Measurements from ENCODE around the gene SNW1.
"Not testable (repeated sequence)": the region's sequence is repeated elsewhere in the genome, so short reads cannot be mapped to it uniquely, and the experiment has no call there.

Gene SNW1

DNA sequence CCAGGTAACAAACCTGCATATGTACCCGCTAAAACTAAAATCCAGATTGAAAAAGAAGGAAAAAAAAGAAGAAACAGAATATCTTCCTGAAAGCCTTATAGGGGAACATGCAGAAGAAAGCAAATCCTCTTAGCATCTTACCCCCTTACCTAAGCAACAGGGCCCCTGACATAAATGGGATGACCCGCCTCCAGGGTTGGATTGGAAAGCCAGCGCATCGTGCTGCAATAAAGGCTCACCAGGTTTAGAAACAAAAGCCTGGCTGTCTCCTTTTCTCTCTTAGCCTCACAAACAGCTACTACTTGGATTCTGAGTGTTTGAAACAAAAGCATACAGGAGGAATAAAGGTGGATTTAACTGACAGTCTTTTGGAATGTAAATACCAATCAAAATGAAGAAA lies 25.2 kb upstream of the SNW1 start:
- Mint-ChIP-seq H3K9me3 (no peaks in the 10 kb centered on the region), H3K4me3 (no peak overlapping the region), H3K27ac (ENCODE audit: low read depth) (no peak overlapping the region), H3K36me3 (ENCODE audit: insufficient read depth) (no peaks in the 10 kb centered on the region), H3K4me1 (no peaks in the 10 kb centered on the region), H3K27me3 (peaks cover 23% of the 10 kb centered on the region)
- ATAC-seq (replicated peaks; ENCODE audit: extremely low read depth, poor library complexity, severe bottlenecking): no peak
- DNase-seq (ENCODE audit: low spot score in 2 of 2): no peak

GRCh38 chr14:77782202-77782601 lies 21.2 kb upstream of the SNW1 start:
- Mint-ChIP-seq H3K9me3 (no peaks in the 10 kb centered on the region), H3K36me3 (ENCODE audit: insufficient read depth) (no peaks in the 10 kb centered on the region), H3K4me3 (no peak overlapping the region), H3K27me3 (no peaks in the 10 kb centered on the region), H3K27ac (ENCODE audit: low read depth) (no peak overlapping the region), H3K4me1 (no peaks in the 10 kb centered on the region)
- ATAC-seq (replicated peaks; ENCODE audit: extremely low read depth, poor library complexity, severe bottlenecking) (no peak), DNase-seq (ENCODE audit: low spot score in 2 of 2) (no peak)

DNA sequence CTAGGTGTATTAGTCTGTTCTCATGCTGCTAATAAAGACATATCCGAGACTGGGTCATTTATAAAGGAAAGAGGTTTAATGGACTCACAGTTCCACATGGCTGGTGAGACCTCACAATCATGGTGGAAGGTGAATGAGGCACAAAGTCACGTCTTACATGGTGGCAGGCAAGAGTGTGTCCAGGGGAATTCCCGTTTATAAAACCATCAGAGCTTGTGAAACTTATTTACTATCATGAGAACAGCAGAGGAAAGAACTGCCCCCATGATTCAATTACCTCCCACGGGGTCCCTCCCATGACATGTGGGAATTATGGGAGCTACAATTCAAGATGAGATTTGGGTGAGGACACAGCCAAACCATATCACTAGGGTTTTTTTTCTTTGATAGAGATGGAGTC lies 13.0 kb upstream of the SNW1 start:
- not testable (repeated sequence) for H3K4me3 Mint-ChIP-seq; H3K27ac Mint-ChIP-seq (ENCODE audit: low read depth); H3K9me3 Mint-ChIP-seq; H3K4me1 Mint-ChIP-seq; ATAC-seq (replicated peaks; ENCODE audit: extremely low read depth, poor library complexity, severe bottlenecking); DNase-seq (ENCODE audit: low spot score in 2 of 2); H3K27me3 Mint-ChIP-seq; H3K36me3 Mint-ChIP-seq (ENCODE audit: insufficient read depth)

DNA sequence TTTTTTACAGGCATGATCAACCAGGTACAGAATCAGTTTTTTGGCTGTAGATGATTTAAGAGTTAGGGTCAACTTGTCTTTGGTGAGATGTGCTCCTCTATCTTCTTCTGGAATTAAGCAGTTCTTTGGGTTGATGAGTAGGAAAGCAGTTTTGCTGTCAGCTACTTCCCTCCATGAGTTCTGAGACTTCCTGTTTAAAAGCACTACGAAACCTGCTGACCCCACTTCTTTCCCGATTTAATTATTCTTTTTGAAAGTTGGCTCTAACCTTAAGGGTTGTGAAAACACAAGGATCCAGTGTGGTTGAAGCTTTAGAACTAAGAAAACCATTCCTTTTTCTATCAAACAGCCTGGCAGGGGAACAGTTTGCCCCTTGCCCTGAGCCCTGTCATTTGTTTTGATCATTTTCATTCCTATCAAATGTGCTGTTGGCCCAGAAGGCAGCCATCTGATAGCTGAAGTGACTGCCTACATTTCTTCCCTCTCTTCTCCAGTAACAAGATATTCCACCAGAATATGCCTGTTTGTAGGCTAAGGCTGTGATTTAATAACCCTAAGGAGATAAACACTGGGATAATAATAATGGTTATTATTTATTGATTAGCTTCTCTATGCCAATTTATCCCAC lies 7.6 kb upstream of the SNW1 start:
- not testable (repeated sequence) for H3K4me1 Mint-ChIP-seq; H3K27ac Mint-ChIP-seq (ENCODE audit: low read depth); H3K4me3 Mint-ChIP-seq; H3K36me3 Mint-ChIP-seq (ENCODE audit: insufficient read depth); DNase-seq (ENCODE audit: low spot score in 2 of 2); ATAC-seq (replicated peaks; ENCODE audit: extremely low read depth, poor library complexity, severe bottlenecking); H3K9me3 Mint-ChIP-seq; H3K27me3 Mint-ChIP-seq

- Mint-ChIP-seq H3K27ac (ENCODE audit: low read depth) (no peak overlapping the region), H3K36me3 (ENCODE audit: insufficient read depth) (peaks cover 17% of the 10 kb centered on the region), H3K4me3 (no peak overlapping the region), H3K27me3 (no peaks in the 10 kb centered on the region), H3K9me3 (no peaks in the 10 kb centered on the region), H3K4me1 (peaks cover 5% of the 10 kb centered on the region)
- ATAC-seq (replicated peaks; ENCODE audit: extremely low read depth, poor library complexity, severe bottlenecking): no peak
- no peak for DNase-seq (ENCODE audit: low spot score in 2 of 2)
Observed at GRCh38 chr14:77763978-77764377, 3.0 kb upstream of the SNW1 start.

GRCh38 chr14:77763316-77763715 lies 2.4 kb upstream of the SNW1 start:
- H3K27me3 Mint-ChIP-seq: no peaks in the 10 kb centered on the region
- H3K4me3 Mint-ChIP-seq: no peak overlapping the region
- ATAC-seq (replicated peaks; ENCODE audit: extremely low read depth, poor library complexity, severe bottlenecking) (no peak), DNase-seq (ENCODE audit: low spot score in 2 of 2) (no peak)
- no peaks in the 10 kb centered on the region for H3K9me3 Mint-ChIP-seq
- H3K27ac Mint-ChIP-seq (ENCODE audit: low read depth): no peak overlapping the region
- peaks cover 20% of the 10 kb centered on the region for H3K36me3 Mint-ChIP-seq (ENCODE audit: insufficient read depth)
- peaks cover 12% of the 10 kb centered on the region for H3K4me1 Mint-ChIP-seq

DNA sequence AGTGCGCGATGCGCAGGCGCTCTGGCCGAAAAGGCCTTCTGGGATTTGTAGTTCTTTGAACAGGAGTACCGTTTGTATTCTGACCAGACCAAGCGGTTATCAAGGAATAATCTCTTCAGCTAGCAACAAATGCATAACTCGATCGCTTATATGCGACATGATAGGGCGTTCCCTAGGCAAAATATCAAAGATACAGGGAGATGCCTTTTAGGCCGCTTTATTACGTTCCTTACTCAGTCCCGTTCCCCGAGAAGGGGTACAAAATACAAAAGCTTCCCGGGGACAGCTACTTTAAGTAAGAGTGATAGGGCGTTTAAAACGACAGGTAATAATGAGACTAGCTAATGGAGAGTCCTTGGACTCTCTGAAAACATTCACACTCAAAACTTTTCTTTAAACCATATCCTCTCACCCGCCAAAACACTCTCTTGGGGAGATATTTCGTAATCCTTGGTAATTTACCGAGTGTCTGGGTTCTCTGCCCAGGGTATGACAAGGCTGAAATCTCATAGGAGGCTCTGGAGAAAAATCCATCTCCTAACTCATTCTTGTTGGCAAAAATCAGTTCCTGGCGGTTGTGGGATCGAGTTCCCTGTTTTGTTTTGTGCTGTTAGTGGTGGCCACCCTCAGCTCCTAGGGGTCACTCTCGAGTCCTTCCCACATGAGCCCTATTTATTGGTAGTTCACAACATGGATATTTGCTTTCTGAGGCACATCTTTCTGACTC lies 412 bp upstream of the SNW1 start:
- Mint-ChIP-seq H3K36me3 (ENCODE audit: insufficient read depth) (peaks cover 20% of the 10 kb centered on the region), H3K4me1 (peaks cover 27% of the 10 kb centered on the region), H3K27me3 (no peaks in the 10 kb centered on the region), H3K4me3 (peak overlapping the region; percentile 95), H3K27ac (ENCODE audit: low read depth) (peak overlapping the region; percentile 93), H3K9me3 (no peaks in the 10 kb centered on the region)
- ATAC-seq (replicated peaks; ENCODE audit: extremely low read depth, poor library complexity, severe bottlenecking) (peak; percentile 0), DNase-seq (ENCODE audit: low spot score in 2 of 2) (no peak)

GRCh38 chr14:77752799-77753516 lies 8.0 kb downstream of the SNW1 start:
- DNase-seq (ENCODE audit: low spot score in 2 of 2) (no peak), ATAC-seq (replicated peaks; ENCODE audit: extremely low read depth, poor library complexity, severe bottlenecking) (no peak)
- Mint-ChIP-seq H3K4me1 (peaks cover 41% of the 10 kb centered on the region), H3K4me3 (no peak overlapping the region), H3K27ac (ENCODE audit: low read depth) (peak overlapping the region; percentile 17), H3K9me3 (no peaks in the 10 kb centered on the region), H3K36me3 (ENCODE audit: insufficient read depth) (peaks cover 64% of the 10 kb centered on the region), H3K27me3 (no peaks in the 10 kb centered on the region)

DNA sequence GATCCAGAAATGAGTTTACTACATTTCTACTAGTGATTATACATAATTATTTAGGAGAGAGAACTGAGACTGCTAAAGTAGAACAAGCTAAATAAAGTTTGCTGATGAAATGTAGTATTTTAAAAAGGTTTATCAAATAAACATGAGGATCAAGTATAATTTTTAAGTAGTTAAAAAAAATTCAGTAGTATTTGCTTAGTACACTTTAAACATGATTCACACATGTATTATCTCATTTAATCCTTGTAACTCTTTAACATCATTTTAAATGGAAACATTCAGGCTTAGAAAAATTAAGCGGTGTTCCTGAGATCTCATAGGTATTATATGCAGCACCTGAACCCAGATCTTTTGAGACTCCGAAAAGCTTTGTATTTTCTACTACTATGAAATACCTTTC lies 8.7 kb downstream of the SNW1 start:
- Mint-ChIP-seq H3K9me3 (no peaks in the 10 kb centered on the region), H3K36me3 (ENCODE audit: insufficient read depth) (peaks cover 67% of the 10 kb centered on the region), H3K27me3 (no peaks in the 10 kb centered on the region), H3K4me1 (peaks cover 34% of the 10 kb centered on the region), H3K27ac (ENCODE audit: low read depth) (no peak overlapping the region), H3K4me3 (no peak overlapping the region)
- no peak for DNase-seq (ENCODE audit: low spot score in 2 of 2)
- ATAC-seq (replicated peaks; ENCODE audit: extremely low read depth, poor library complexity, severe bottlenecking): no peak

DNA sequence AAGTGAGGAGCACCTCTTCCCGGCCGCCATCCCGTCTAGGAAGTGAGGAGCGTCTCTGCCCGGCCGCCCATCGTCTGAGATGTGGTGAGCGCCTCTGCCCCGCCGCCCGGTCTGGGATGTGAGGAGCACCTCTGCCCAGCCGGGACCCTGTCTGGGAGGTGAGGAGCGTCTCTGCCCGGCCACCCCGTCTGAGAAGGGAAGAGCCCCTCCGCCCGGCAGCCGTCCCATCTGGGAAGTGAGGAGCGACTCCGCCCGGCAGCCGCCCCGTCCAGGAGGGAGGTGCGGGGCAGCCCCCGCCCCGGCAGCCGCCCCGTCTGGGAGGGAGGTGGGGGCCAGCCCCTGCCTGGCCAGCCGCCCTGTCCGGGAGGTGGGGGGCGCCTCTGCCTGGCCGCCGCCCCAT lies 13.5 kb downstream of the SNW1 start:
- H3K27me3 Mint-ChIP-seq; H3K9me3 Mint-ChIP-seq; H3K4me3 Mint-ChIP-seq; DNase-seq (ENCODE audit: low spot score in 2 of 2); H3K27ac Mint-ChIP-seq (ENCODE audit: low read depth); ATAC-seq (replicated peaks; ENCODE audit: extremely low read depth, poor library complexity, severe bottlenecking): not testable (repeated sequence)
- Mint-ChIP-seq H3K4me1 (peaks cover 33% of the 10 kb centered on the region), H3K36me3 (ENCODE audit: insufficient read depth) (peaks cover 65% of the 10 kb centered on the region)

DNA sequence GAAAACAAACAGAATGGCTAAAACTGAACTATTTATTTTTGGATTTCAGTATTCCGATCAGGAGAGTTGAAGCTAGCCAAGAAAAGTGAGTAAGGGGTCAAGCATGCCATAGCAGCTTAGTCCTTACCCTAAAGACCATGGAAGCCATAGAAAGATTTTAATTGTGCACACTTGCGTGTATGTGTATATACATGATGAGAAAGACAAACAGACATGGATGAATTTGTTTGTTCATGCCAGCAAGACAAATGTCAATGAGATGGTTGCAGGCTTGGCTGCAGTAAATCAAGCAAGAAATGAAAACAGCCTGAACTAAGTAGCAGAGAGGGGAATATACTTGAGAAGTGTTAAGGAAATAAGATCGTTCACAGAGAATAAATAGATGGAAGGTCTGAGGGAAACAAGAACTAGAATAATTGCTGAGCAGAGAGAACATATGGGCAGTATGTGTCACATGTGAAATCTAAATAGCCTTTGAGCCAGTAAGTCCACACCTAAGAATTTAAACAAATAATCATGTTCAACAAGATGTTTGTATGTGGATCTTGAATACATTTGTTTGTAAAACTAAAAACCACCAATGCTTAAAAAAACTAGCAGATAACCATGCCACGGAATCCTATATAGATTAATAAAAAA lies 14.8 kb downstream of the SNW1 start:
- ATAC-seq (replicated peaks; ENCODE audit: extremely low read depth, poor library complexity, severe bottlenecking) (no peak), DNase-seq (ENCODE audit: low spot score in 2 of 2) (no peak)
- no peak overlapping the region for H3K27ac Mint-ChIP-seq (ENCODE audit: low read depth)
- no peaks in the 10 kb centered on the region for H3K27me3 Mint-ChIP-seq
- H3K9me3 Mint-ChIP-seq: no peaks in the 10 kb centered on the region
- H3K36me3 Mint-ChIP-seq (ENCODE audit: insufficient read depth): peaks cover 65% of the 10 kb centered on the region
- H3K4me1 Mint-ChIP-seq: peaks cover 43% of the 10 kb centered on the region
- H3K4me3 Mint-ChIP-seq: no peak overlapping the region

DNA sequence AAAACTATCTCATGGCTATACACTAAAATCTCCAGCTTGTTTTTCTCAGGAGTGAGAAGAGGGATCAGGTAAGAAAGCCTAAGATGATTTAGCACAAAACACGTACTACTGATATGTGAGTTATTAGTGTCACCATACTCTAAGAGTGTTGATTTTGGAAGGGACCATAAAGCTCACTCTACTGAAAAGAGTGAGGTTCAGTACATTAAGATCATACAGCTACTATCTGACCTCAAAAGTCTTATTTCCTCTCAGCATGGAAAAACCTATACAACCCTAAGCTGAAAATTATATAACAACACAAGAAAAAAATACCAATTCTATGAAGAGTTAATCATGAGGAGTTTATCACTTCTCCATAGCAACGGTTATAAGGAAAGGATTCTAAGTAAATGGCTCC lies 19.5 kb downstream of the SNW1 start:
- no peak for DNase-seq (ENCODE audit: low spot score in 2 of 2)
- Mint-ChIP-seq H3K27ac (ENCODE audit: low read depth) (peak overlapping the region; percentile 19), H3K9me3 (no peaks in the 10 kb centered on the region), H3K27me3 (no peaks in the 10 kb centered on the region), H3K4me1 (peaks cover 40% of the 10 kb centered on the region), H3K4me3 (no peak overlapping the region), H3K36me3 (ENCODE audit: insufficient read depth) (peaks cover 57% of the 10 kb centered on the region)
- ATAC-seq (replicated peaks; ENCODE audit: extremely low read depth, poor library complexity, severe bottlenecking): no peak
